ENCODE data around the gene DYNLT2B. TPM values are rescaled to one million over a fixed set of nuclear protein-coding genes. Genes with fewer than 3 reads are reported as not detected.
"Not testable (repeated sequence)": the region's sequence is repeated elsewhere in the genome, so short reads cannot be mapped to it uniquely, and the experiment has no call there.

The DYNLT2B gene
- total RNA-seq (ENCODE audit: low replicate concordance): 29.9 and 44.8 TPM in 2 replicates

GRCh38 chr3:196317687-196318467, at the start of gene DYNLT2B:
DYNLT2B (minus strand) TSS chr3:196318240; CDS start chr3:196318152, 88 bp downstream.
- Histone ChIP-seq H3K79me2 (ENCODE audit: low read depth) (peaks cover 4% of the 10 kb centered on the region), H3K4me3 (peak within 1 kb of the TSS; percentile 76), H2AFZ (replicated peaks) (peak within 1 kb of the TSS; percentile 77), H4K20me1 (ENCODE audit: low read depth) (no peaks in the 10 kb centered on the region), H3K9ac (peak within 1 kb of the TSS; percentile 51), H3K27ac (no peak within 1 kb of the TSS), H3K4me2 (peak within 1 kb of the TSS; percentile 75), H3K4me1 (no peaks in the 10 kb centered on the region), H3K9me3 (ENCODE audit: low read depth) (no peaks in the 10 kb centered on the region), H3F3A (ENCODE audit: low read depth) (peaks cover 11% of the 10 kb centered on the region), H3K36me3 (no peaks in the 10 kb centered on the region), H3K27me3 (no peaks in the 10 kb centered on the region)
- Mint-ChIP-seq H3K27me3 (ENCODE audit: insufficient read depth, low read depth) (peaks cover 4% of the 10 kb centered on the region), H3K4me3 (peak within 1 kb of the TSS; percentile 96), H3K4me1 (peaks cover 8% of the 10 kb centered on the region), H3K36me3 (peaks cover 11% of the 10 kb centered on the region), H3K27ac (peak within 1 kb of the TSS; percentile 87), H3K9me3 (no peaks in the 10 kb centered on the region)
- peak; percentile 95 for DNase-seq (ENCODE audit: low spot score)
- TF ChIP-seq EZH2 (IDR thresholded peaks at IDR 0.05): no peak
- no peak for TF ChIP-seq CTCF (IDR thresholded peaks at IDR 0.05)
- no peak for TF ChIP-seq EZH2phosphoT487 (IDR thresholded peaks at IDR 0.05)

GRCh38 chr3:196365736-196366135, 47.7 kb upstream of the DYNLT2B start:
- peaks cover 30% of the 10 kb centered on the region for H3K36me3 ChIP-seq
- no peak for TF ChIP-seq CTCF (IDR thresholded peaks at IDR 0.05)
- no peak for TF ChIP-seq EZH2phosphoT487 (IDR thresholded peaks at IDR 0.05)
- TF ChIP-seq EZH2 (IDR thresholded peaks at IDR 0.05): no peak
- no peaks in the 10 kb centered on the region for H3K4me1 Mint-ChIP-seq
- peaks cover 3% of the 10 kb centered on the region for H4K20me1 ChIP-seq (ENCODE audit: low read depth)
- no peak overlapping the region for H3K4me3 ChIP-seq
- H3K9ac ChIP-seq: no peak overlapping the region
- H3K36me3 Mint-ChIP-seq: peaks cover 27% of the 10 kb centered on the region
- no peaks in the 10 kb centered on the region for H3K9me3 Mint-ChIP-seq
- H3K27ac ChIP-seq: no peak overlapping the region
- peaks cover under 1% of the 10 kb centered on the region for H3F3A ChIP-seq (ENCODE audit: low read depth)
- H2AFZ ChIP-seq (replicated peaks): no peak overlapping the region
- H3K27me3 Mint-ChIP-seq (ENCODE audit: insufficient read depth, low read depth): no peaks in the 10 kb centered on the region
- H3K27ac Mint-ChIP-seq: no peak overlapping the region
- H3K4me2 ChIP-seq: no peak overlapping the region
- H3K79me2 ChIP-seq (ENCODE audit: low read depth): peaks cover 23% of the 10 kb centered on the region
- no peak for DNase-seq (ENCODE audit: low spot score)
- H3K9me3 ChIP-seq (ENCODE audit: low read depth): no peaks in the 10 kb centered on the region
- H3K4me3 Mint-ChIP-seq: no peak overlapping the region
- no peaks in the 10 kb centered on the region for H3K27me3 ChIP-seq
- H3K4me1 ChIP-seq: no peaks in the 10 kb centered on the region

- Histone ChIP-seq H3K4me1 (no peaks in the 10 kb centered on the region), H3K27ac (no peak overlapping the region), H4K20me1 (ENCODE audit: low read depth) (peaks cover 19% of the 10 kb centered on the region), H3K9ac (no peak overlapping the region), H3F3A (ENCODE audit: low read depth) (no peaks in the 10 kb centered on the region), H3K27me3 (no peaks in the 10 kb centered on the region), H2AFZ (replicated peaks) (no peak overlapping the region), H3K36me3 (peaks cover 24% of the 10 kb centered on the region), H3K79me2 (ENCODE audit: low read depth) (peaks cover 22% of the 10 kb centered on the region), H3K4me3 (no peak overlapping the region), H3K4me2 (no peak overlapping the region), H3K9me3 (ENCODE audit: low read depth) (no peaks in the 10 kb centered on the region)
- no peak overlapping the region for H3K4me3 Mint-ChIP-seq
- no peaks in the 10 kb centered on the region for H3K9me3 Mint-ChIP-seq
- DNase-seq (ENCODE audit: low spot score): no peak
- no peak overlapping the region for H3K27ac Mint-ChIP-seq
- no peaks in the 10 kb centered on the region for H3K4me1 Mint-ChIP-seq
- peaks cover 50% of the 10 kb centered on the region for H3K36me3 Mint-ChIP-seq
- TF ChIP-seq CTCF (IDR thresholded peaks at IDR 0.05) (no peak), EZH2phosphoT487 (IDR thresholded peaks at IDR 0.05) (no peak), EZH2 (IDR thresholded peaks at IDR 0.05) (no peak)
- H3K27me3 Mint-ChIP-seq (ENCODE audit: insufficient read depth, low read depth): no peaks in the 10 kb centered on the region
These were observed 42.5 kb upstream of the DYNLT2B start for GRCh38 chr3:196360586-196360985.

- H3K27ac Mint-ChIP-seq; H3F3A ChIP-seq (ENCODE audit: low read depth); H3K79me2 ChIP-seq (ENCODE audit: low read depth); H3K9me3 ChIP-seq (ENCODE audit: low read depth); H3K9me3 Mint-ChIP-seq; H3K27me3 Mint-ChIP-seq (ENCODE audit: insufficient read depth, low read depth); H3K9ac ChIP-seq; H3K4me1 Mint-ChIP-seq; H3K4me1 ChIP-seq; H3K27ac ChIP-seq; H3K4me2 ChIP-seq; H3K4me3 ChIP-seq; H3K27me3 ChIP-seq; DNase-seq (ENCODE audit: low spot score); H2AFZ ChIP-seq (replicated peaks); H3K4me3 Mint-ChIP-seq: not testable (repeated sequence)
- Histone ChIP-seq H4K20me1 (ENCODE audit: low read depth) (peaks cover 19% of the 10 kb centered on the region), H3K36me3 (peaks cover 12% of the 10 kb centered on the region)
- peaks cover 55% of the 10 kb centered on the region for H3K36me3 Mint-ChIP-seq
These were observed 40.5 kb upstream of the DYNLT2B start for GRCh38 chr3:196358540-196358939.

Measured in neural progenitor cell (in vitro differentiated cells).